Upper lobe of left lung (tissue), 4 donors: ENCODE measurements around the gene TCTN3.

Experiments used
- EP300 ChIP-seq, 4 donors: sonication (generic); formaldehyde crosslinking; IDR thresholded peaks; one replicate each; pipeline ENCODE4 v1.5.1; 2017; ENCODE audit warnings: antibody characterized with exemption in 4 of 4, control low read depth in 2 of 4
- POLR2A ChIP-seq, 4 donors: fragments of 450-650 bp; IDR thresholded peaks; one replicate each; pipeline ENCODE4 v1.5.1; 2016 to 2017; ENCODE audit warnings: antibody characterized with exemption in 4 of 4, mild to moderate bottlenecking in 2 of 4
- POLR2AphosphoS5 ChIP-seq, 2 donors: sonication (generic); formaldehyde crosslinking; IDR thresholded peaks; one replicate each; pipeline ENCODE4 v1.5.1; 2017; ENCODE audit warnings: antibody characterized with exemption in 2 of 2
- TF ChIP-seq, protein P1 (sequence below), 6 experiments: fragments of 450-650 bp in 4 of 6; fragments of 200-600 bp in 2 of 6; sonication (generic) in 2 of 6; IDR thresholded peaks; one replicate each; pipeline ENCODE4 v1.5.1; 2016 to 2019; ENCODE audit warnings: antibody characterized with exemption in 6 of 6

DNA sequence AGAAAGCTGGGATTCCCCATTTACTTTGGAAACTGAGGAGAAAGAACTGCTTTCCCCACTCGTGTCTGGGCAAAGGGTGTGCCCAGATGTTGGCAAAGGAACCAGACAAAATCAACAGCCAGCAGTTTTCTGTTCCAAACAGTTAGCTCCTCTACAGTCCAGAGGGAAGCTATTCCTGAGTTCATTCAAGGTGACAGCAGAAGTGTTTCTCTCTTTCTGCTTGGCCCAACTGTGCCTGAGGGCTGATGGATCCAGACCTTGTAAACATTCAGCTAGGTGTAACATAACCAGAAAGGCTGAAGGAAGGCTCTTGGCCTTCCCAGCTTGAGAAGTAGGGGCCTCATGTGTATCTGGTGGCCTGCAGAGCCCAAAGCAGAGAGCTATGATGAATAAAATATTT is 30.2 kb downstream of the TCTN3 start:
- TF ChIP-seq POLR2A (IDR thresholded peaks at IDR 0.05) (no peak), EP300 (IDR thresholded peaks at IDR 0.05) (no peak), POLR2AphosphoS5 (IDR thresholded peaks at IDR 0.05) (no peak)
- TF ChIP-seq, protein P1, sequence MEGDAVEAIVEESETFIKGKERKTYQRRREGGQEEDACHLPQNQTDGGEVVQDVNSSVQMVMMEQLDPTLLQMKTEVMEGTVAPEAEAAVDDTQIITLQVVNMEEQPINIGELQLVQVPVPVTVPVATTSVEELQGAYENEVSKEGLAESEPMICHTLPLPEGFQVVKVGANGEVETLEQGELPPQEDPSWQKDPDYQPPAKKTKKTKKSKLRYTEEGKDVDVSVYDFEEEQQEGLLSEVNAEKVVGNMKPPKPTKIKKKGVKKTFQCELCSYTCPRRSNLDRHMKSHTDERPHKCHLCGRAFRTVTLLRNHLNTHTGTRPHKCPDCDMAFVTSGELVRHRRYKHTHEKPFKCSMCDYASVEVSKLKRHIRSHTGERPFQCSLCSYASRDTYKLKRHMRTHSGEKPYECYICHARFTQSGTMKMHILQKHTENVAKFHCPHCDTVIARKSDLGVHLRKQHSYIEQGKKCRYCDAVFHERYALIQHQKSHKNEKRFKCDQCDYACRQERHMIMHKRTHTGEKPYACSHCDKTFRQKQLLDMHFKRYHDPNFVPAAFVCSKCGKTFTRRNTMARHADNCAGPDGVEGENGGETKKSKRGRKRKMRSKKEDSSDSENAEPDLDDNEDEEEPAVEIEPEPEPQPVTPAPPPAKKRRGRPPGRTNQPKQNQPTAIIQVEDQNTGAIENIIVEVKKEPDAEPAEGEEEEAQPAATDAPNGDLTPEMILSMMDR (IDR thresholded peaks at IDR 0.05), result no peak
